ENCODE data around the gene COL5A3.

Gene COL5A3

GRCh38 chr19:9953802-9954542 is 56.3 kb downstream of the COL5A3 start:
- TF ChIP-seq ZBTB7A (IDR thresholded peaks at IDR 0.05; ENCODE audit: low read depth) (no peak), TEAD4 (IDR thresholded peaks at IDR 0.05) (no peak), NFIC (IDR thresholded peaks at IDR 0.05) (no peak), TAF1 (IDR thresholded peaks at IDR 0.05; ENCODE audit: low read depth) (no peak), EP300 (IDR thresholded peaks at IDR 0.05; ENCODE audit: borderline replicate concordance) (no peak), CEBPB (IDR thresholded peaks at IDR 0.05) (no peak), CREB1 (IDR thresholded peaks at IDR 0.05; ENCODE audit: low read depth) (no peak), USF1 (IDR thresholded peaks at IDR 0.05) (no peak), FOXM1 (IDR thresholded peaks at IDR 0.05; ENCODE audit: borderline replicate concordance, low read depth) (no peak), REST (IDR thresholded peaks at IDR 0.05; ENCODE audit: low read depth) (no peak), YY1 (IDR thresholded peaks at IDR 0.05; ENCODE audit: low read depth) (no peak), EGR1 (IDR thresholded peaks at IDR 0.05) (no peak)
- TF ChIP-seq, protein P1, sequence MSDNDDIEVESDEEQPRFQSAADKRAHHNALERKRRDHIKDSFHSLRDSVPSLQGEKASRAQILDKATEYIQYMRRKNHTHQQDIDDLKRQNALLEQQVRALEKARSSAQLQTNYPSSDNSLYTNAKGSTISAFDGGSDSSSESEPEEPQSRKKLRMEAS (IDR thresholded peaks at IDR 0.05): no peak

GRCh38 chr19:9952276-9952675 is 58.0 kb downstream of the COL5A3 start:
- no peak for TF ChIP-seq TAF1 (IDR thresholded peaks at IDR 0.05; ENCODE audit: low read depth)
- TF ChIP-seq CREB1 (IDR thresholded peaks at IDR 0.05; ENCODE audit: low read depth): no peak
- no peak for TF ChIP-seq ZBTB7A (IDR thresholded peaks at IDR 0.05; ENCODE audit: low read depth)
- TF ChIP-seq CEBPB (IDR thresholded peaks at IDR 0.05): no peak
- TF ChIP-seq FOXM1 (IDR thresholded peaks at IDR 0.05; ENCODE audit: borderline replicate concordance, low read depth): no peak
- no peak for TF ChIP-seq TEAD4 (IDR thresholded peaks at IDR 0.05)
- no peak for TF ChIP-seq YY1 (IDR thresholded peaks at IDR 0.05; ENCODE audit: low read depth)
- no peak for TF ChIP-seq RAD21 (IDR thresholded peaks at IDR 0.05; ENCODE audit: low read depth)
- TF ChIP-seq, protein P1 (IDR thresholded peaks at IDR 0.05): no peak
- no peak for TF ChIP-seq EGR1 (IDR thresholded peaks at IDR 0.05)
- no peak for TF ChIP-seq USF1 (IDR thresholded peaks at IDR 0.05)
- no peak for TF ChIP-seq TCF12 (IDR thresholded peaks at IDR 0.05; ENCODE audit: low read depth)

GRCh38 chr19:9947441-9947840 is 62.9 kb downstream of the COL5A3 start:
- TF ChIP-seq TCF12 (IDR thresholded peaks at IDR 0.05; ENCODE audit: low read depth) (no peak), CREB1 (IDR thresholded peaks at IDR 0.05; ENCODE audit: low read depth) (no peak), YY1 (IDR thresholded peaks at IDR 0.05; ENCODE audit: low read depth) (no peak), TEAD4 (IDR thresholded peaks at IDR 0.05) (no peak), USF1 (IDR thresholded peaks at IDR 0.05) (no peak), EP300 (IDR thresholded peaks at IDR 0.05; ENCODE audit: borderline replicate concordance) (no peak), NFIC (IDR thresholded peaks at IDR 0.05) (no peak)
- TF ChIP-seq, protein P1 (IDR thresholded peaks at IDR 0.05): no peak

DNA sequence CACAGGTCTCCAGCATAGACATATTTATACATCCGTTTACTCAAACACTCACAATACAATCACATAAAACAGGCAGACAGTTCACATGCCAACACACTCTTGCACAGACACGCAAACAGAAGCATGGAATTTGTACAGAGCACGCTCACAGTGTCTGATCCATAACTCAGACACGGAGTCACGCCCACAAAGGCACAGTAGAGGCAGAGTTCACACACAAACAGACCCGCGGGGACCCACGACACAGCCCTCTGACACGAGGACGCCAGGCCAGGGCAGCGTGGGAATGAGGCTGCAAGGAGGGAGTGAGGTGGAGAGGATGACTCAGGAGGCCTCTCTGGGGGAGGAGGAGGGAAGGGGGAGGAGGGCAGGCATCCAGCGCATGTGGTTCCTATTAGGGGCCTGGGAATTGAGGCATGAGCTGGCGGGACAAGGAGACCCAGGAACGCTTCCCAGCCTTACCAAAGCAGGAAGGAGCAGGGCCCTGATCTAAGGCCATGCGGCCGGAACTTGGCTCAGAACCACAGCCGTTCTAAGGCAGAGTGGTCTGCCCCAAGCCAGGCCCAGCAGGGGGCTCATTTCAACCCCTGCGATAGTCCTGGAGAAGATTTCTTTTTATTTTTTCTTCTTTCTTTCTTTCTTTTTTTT is 64.9 kb downstream of the COL5A3 start:
- TF ChIP-seq, protein P1 (IDR thresholded peaks at IDR 0.05): 0 out of 2 replicates have a peak, but pooled peaks have one; percentile 19
- no peak for TF ChIP-seq NFIC (IDR thresholded peaks at IDR 0.05)

GRCh38 chr19:9943744-9944143 is 66.6 kb downstream of the COL5A3 start:
- TF ChIP-seq NFIC (IDR thresholded peaks at IDR 0.05): no peak

- TF ChIP-seq REST (IDR thresholded peaks at IDR 0.05; ENCODE audit: low read depth): no peak
- no peak for TF ChIP-seq TCF12 (IDR thresholded peaks at IDR 0.05; ENCODE audit: low read depth)
- TF ChIP-seq NFIC (IDR thresholded peaks at IDR 0.05): no peak
- no peak for TF ChIP-seq TAF1 (IDR thresholded peaks at IDR 0.05; ENCODE audit: low read depth)
- TF ChIP-seq USF1 (IDR thresholded peaks at IDR 0.05): no peak
- no peak for TF ChIP-seq CREB1 (IDR thresholded peaks at IDR 0.05; ENCODE audit: low read depth)
- TF ChIP-seq YY1 (IDR thresholded peaks at IDR 0.05; ENCODE audit: low read depth): no peak
- TF ChIP-seq FOXM1 (IDR thresholded peaks at IDR 0.05; ENCODE audit: borderline replicate concordance, low read depth): no peak
- TF ChIP-seq, protein P1 (IDR thresholded peaks at IDR 0.05): no peak
- no peak for TF ChIP-seq EP300 (IDR thresholded peaks at IDR 0.05; ENCODE audit: borderline replicate concordance)
These were observed 68.6 kb downstream of the COL5A3 start for GRCh38 chr19:9941671-9942070.

All from Ishikawa (cell line).